ENCODE results near the gene ARHGAP10.

Gene ARHGAP10

GRCh38 chr4:147809211-147809610 lies 77.3 kb downstream of the ARHGAP10 start:
- H3K4me1 ChIP-seq (ENCODE audit: control insufficient read depth, insufficient read depth, low read length), result no peaks in the 10 kb centered on the region
- no peaks in the 10 kb centered on the region for H3K36me3 ChIP-seq (ENCODE audit: control insufficient read depth, insufficient read depth, low read length)
- H3K9ac ChIP-seq (ENCODE audit: low read depth, low read length), result no peak overlapping the region
- no peak overlapping the region for H3K4me3 ChIP-seq (ENCODE audit: low read depth, low read length)
- H3K9me3 ChIP-seq (ENCODE audit: control insufficient read depth, insufficient read depth, low read length), result no peaks in the 10 kb centered on the region
- H3K27me3 ChIP-seq (ENCODE audit: control insufficient read depth, insufficient read depth, low read length), result no peaks in the 10 kb centered on the region

GRCh38 chr4:147811878-147812277 lies 80.0 kb downstream of the ARHGAP10 start:
- H3K4me3 ChIP-seq (ENCODE audit: low read depth, low read length), result no peak overlapping the region
- H3K4me1 ChIP-seq (ENCODE audit: control insufficient read depth, insufficient read depth, low read length), result no peaks in the 10 kb centered on the region
- H3K36me3 ChIP-seq (ENCODE audit: control insufficient read depth, insufficient read depth, low read length), result no peaks in the 10 kb centered on the region
- no peaks in the 10 kb centered on the region for H3K27me3 ChIP-seq (ENCODE audit: control insufficient read depth, insufficient read depth, low read length)
- H3K9ac ChIP-seq (ENCODE audit: low read depth, low read length), result no peak overlapping the region
- H3K9me3 ChIP-seq (ENCODE audit: control insufficient read depth, insufficient read depth, low read length), result no peaks in the 10 kb centered on the region

GRCh38 chr4:147813109-147813773 lies 81.4 kb downstream of the ARHGAP10 start:
- Histone ChIP-seq H3K36me3 (ENCODE audit: control insufficient read depth, insufficient read depth, low read length) (no peaks in the 10 kb centered on the region), H3K27me3 (ENCODE audit: control insufficient read depth, insufficient read depth, low read length) (no peaks in the 10 kb centered on the region), H3K4me3 (ENCODE audit: low read depth, low read length) (no peak overlapping the region), H3K9ac (ENCODE audit: low read depth, low read length) (no peak overlapping the region), H3K4me1 (ENCODE audit: control insufficient read depth, insufficient read depth, low read length) (no peaks in the 10 kb centered on the region), H3K9me3 (ENCODE audit: control insufficient read depth, insufficient read depth, low read length) (no peaks in the 10 kb centered on the region)

- Histone ChIP-seq H3K9me3 (ENCODE audit: control insufficient read depth, insufficient read depth, low read length) (no peaks in the 10 kb centered on the region), H3K27me3 (ENCODE audit: control insufficient read depth, insufficient read depth, low read length) (no peaks in the 10 kb centered on the region), H3K4me1 (ENCODE audit: control insufficient read depth, insufficient read depth, low read length) (no peaks in the 10 kb centered on the region), H3K9ac (ENCODE audit: low read depth, low read length) (no peak overlapping the region), H3K36me3 (ENCODE audit: control insufficient read depth, insufficient read depth, low read length) (no peaks in the 10 kb centered on the region), H3K4me3 (ENCODE audit: low read depth, low read length) (no peak overlapping the region)
Measured at GRCh38 chr4:147813973-147814372, 82.1 kb downstream of the ARHGAP10 start.

GRCh38 chr4:147814376-147814775 lies 82.5 kb downstream of the ARHGAP10 start:
- H3K9me3 ChIP-seq (ENCODE audit: control insufficient read depth, insufficient read depth, low read length), result no peaks in the 10 kb centered on the region
- H3K9ac ChIP-seq (ENCODE audit: low read depth, low read length), result no peak overlapping the region
- no peak overlapping the region for H3K4me3 ChIP-seq (ENCODE audit: low read depth, low read length)
- no peaks in the 10 kb centered on the region for H3K36me3 ChIP-seq (ENCODE audit: control insufficient read depth, insufficient read depth, low read length)
- H3K4me1 ChIP-seq (ENCODE audit: control insufficient read depth, insufficient read depth, low read length), result no peaks in the 10 kb centered on the region
- H3K27me3 ChIP-seq (ENCODE audit: control insufficient read depth, insufficient read depth, low read length), result no peaks in the 10 kb centered on the region

- Histone ChIP-seq H3K9me3 (ENCODE audit: control insufficient read depth, insufficient read depth, low read length) (no peaks in the 10 kb centered on the region), H3K27me3 (ENCODE audit: control insufficient read depth, insufficient read depth, low read length) (no peaks in the 10 kb centered on the region), H3K9ac (ENCODE audit: low read depth, low read length) (no peak overlapping the region), H3K4me1 (ENCODE audit: control insufficient read depth, insufficient read depth, low read length) (no peaks in the 10 kb centered on the region), H3K36me3 (ENCODE audit: control insufficient read depth, insufficient read depth, low read length) (no peaks in the 10 kb centered on the region), H3K4me3 (ENCODE audit: low read depth, low read length) (no peak overlapping the region)
Measured at GRCh38 chr4:147815741-147816140, 83.9 kb downstream of the ARHGAP10 start.

GRCh38 chr4:147816382-147817254 lies 84.7 kb downstream of the ARHGAP10 start:
- no peaks in the 10 kb centered on the region for H3K4me1 ChIP-seq (ENCODE audit: control insufficient read depth, insufficient read depth, low read length)
- no peaks in the 10 kb centered on the region for H3K27me3 ChIP-seq (ENCODE audit: control insufficient read depth, insufficient read depth, low read length)
- no peak overlapping the region for H3K4me3 ChIP-seq (ENCODE audit: low read depth, low read length)
- H3K36me3 ChIP-seq (ENCODE audit: control insufficient read depth, insufficient read depth, low read length), result no peaks in the 10 kb centered on the region
- no peaks in the 10 kb centered on the region for H3K9me3 ChIP-seq (ENCODE audit: control insufficient read depth, insufficient read depth, low read length)
- H3K9ac ChIP-seq (ENCODE audit: low read depth, low read length), result no peak overlapping the region

GRCh38 chr4:147820975-147821374 lies 89.1 kb downstream of the ARHGAP10 start:
- Histone ChIP-seq H3K9me3 (ENCODE audit: control insufficient read depth, insufficient read depth, low read length) (no peaks in the 10 kb centered on the region), H3K36me3 (ENCODE audit: control insufficient read depth, insufficient read depth, low read length) (no peaks in the 10 kb centered on the region), H3K4me3 (ENCODE audit: low read depth, low read length) (no peak overlapping the region), H3K4me1 (ENCODE audit: control insufficient read depth, insufficient read depth, low read length) (no peaks in the 10 kb centered on the region), H3K27me3 (ENCODE audit: control insufficient read depth, insufficient read depth, low read length) (no peaks in the 10 kb centered on the region), H3K9ac (ENCODE audit: low read depth, low read length) (no peak overlapping the region)

GRCh38 chr4:147821555-147821954 lies 89.7 kb downstream of the ARHGAP10 start:
- Histone ChIP-seq H3K36me3 (ENCODE audit: control insufficient read depth, insufficient read depth, low read length) (no peaks in the 10 kb centered on the region), H3K27me3 (ENCODE audit: control insufficient read depth, insufficient read depth, low read length) (no peaks in the 10 kb centered on the region), H3K9ac (ENCODE audit: low read depth, low read length) (no peak overlapping the region), H3K4me1 (ENCODE audit: control insufficient read depth, insufficient read depth, low read length) (no peaks in the 10 kb centered on the region), H3K9me3 (ENCODE audit: control insufficient read depth, insufficient read depth, low read length) (no peaks in the 10 kb centered on the region), H3K4me3 (ENCODE audit: low read depth, low read length) (no peak overlapping the region)

GRCh38 chr4:147822128-147822527 lies 90.2 kb downstream of the ARHGAP10 start:
- H3K4me3 ChIP-seq (ENCODE audit: low read depth, low read length), result no peak overlapping the region
- H3K9ac ChIP-seq (ENCODE audit: low read depth, low read length), result no peak overlapping the region
- no peaks in the 10 kb centered on the region for H3K4me1 ChIP-seq (ENCODE audit: control insufficient read depth, insufficient read depth, low read length)
- H3K27me3 ChIP-seq (ENCODE audit: control insufficient read depth, insufficient read depth, low read length), result no peaks in the 10 kb centered on the region
- H3K36me3 ChIP-seq (ENCODE audit: control insufficient read depth, insufficient read depth, low read length), result no peaks in the 10 kb centered on the region
- no peaks in the 10 kb centered on the region for H3K9me3 ChIP-seq (ENCODE audit: control insufficient read depth, insufficient read depth, low read length)

GRCh38 chr4:147823130-147823529 lies 91.2 kb downstream of the ARHGAP10 start:
- H3K9ac ChIP-seq (ENCODE audit: low read depth, low read length), result no peak overlapping the region
- H3K4me3 ChIP-seq (ENCODE audit: low read depth, low read length), result no peak overlapping the region
- no peaks in the 10 kb centered on the region for H3K36me3 ChIP-seq (ENCODE audit: control insufficient read depth, insufficient read depth, low read length)
- no peaks in the 10 kb centered on the region for H3K9me3 ChIP-seq (ENCODE audit: control insufficient read depth, insufficient read depth, low read length)
- H3K4me1 ChIP-seq (ENCODE audit: control insufficient read depth, insufficient read depth, low read length), result no peaks in the 10 kb centered on the region
- H3K27me3 ChIP-seq (ENCODE audit: control insufficient read depth, insufficient read depth, low read length), result no peaks in the 10 kb centered on the region

GRCh38 chr4:147824316-147824715 lies 92.4 kb downstream of the ARHGAP10 start:
- Histone ChIP-seq H3K9ac (ENCODE audit: low read depth, low read length) (no peak overlapping the region), H3K27me3 (ENCODE audit: control insufficient read depth, insufficient read depth, low read length) (no peaks in the 10 kb centered on the region), H3K4me1 (ENCODE audit: control insufficient read depth, insufficient read depth, low read length) (no peaks in the 10 kb centered on the region), H3K36me3 (ENCODE audit: control insufficient read depth, insufficient read depth, low read length) (no peaks in the 10 kb centered on the region), H3K4me3 (ENCODE audit: low read depth, low read length) (no peak overlapping the region), H3K9me3 (ENCODE audit: control insufficient read depth, insufficient read depth, low read length) (no peaks in the 10 kb centered on the region)
